Choroid plexus epithelial cell (primary cell): Measurements from ENCODE around the gene TRIM2.

ENCODE experiments used
- DNase-seq: peaks from one replicate; pipeline ENCODE4 v3.0.0-alpha.2; 2010; ENCODE audit warnings: low read depth
- H3K4me3 ChIP-seq: 2 replicates; pipeline ENCODE4 v1.5.1; 2011; ENCODE audit warnings: low read depth, mild to moderate bottlenecking, control low read depth, low read length, moderate library complexity
- TF ChIP-seq, protein P1 (sequence below): conservative IDR thresholded peaks from 2 replicates; pipeline ENCODE4 v1.5.1; 2011; ENCODE audit warnings: low read depth, mild to moderate bottlenecking, control low read depth, inconsistent platforms, low read length, moderate library complexity

The TRIM2 gene

GRCh38 chr4:153384160-153384559 lies 179.9 kb downstream of the TRIM2 start:
- TF ChIP-seq, protein P1, sequence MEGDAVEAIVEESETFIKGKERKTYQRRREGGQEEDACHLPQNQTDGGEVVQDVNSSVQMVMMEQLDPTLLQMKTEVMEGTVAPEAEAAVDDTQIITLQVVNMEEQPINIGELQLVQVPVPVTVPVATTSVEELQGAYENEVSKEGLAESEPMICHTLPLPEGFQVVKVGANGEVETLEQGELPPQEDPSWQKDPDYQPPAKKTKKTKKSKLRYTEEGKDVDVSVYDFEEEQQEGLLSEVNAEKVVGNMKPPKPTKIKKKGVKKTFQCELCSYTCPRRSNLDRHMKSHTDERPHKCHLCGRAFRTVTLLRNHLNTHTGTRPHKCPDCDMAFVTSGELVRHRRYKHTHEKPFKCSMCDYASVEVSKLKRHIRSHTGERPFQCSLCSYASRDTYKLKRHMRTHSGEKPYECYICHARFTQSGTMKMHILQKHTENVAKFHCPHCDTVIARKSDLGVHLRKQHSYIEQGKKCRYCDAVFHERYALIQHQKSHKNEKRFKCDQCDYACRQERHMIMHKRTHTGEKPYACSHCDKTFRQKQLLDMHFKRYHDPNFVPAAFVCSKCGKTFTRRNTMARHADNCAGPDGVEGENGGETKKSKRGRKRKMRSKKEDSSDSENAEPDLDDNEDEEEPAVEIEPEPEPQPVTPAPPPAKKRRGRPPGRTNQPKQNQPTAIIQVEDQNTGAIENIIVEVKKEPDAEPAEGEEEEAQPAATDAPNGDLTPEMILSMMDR = no peak
- no peak overlapping the region for H3K4me3 ChIP-seq
- no peak for DNase-seq

DNA sequence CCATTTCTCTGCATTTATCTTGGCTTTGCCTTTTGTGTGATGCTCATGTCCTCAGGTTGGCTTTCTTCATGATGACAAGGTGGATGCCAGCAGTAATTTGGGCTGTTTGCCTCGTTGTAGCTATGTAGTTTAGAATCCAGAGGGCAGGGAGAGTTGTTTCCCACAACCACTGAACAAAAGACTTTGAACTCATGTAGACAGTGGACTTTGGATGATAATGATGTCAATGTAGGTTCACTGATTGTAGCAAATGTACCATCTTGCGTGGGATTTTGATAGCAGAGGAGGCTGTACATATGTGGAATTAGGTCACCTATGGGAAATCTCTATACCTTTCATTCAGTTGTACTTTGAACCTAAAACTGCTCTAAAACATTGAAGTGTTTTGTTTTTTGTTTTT lies 181.5 kb downstream of the TRIM2 start:
- DNase-seq = no peak
- TF ChIP-seq, protein P1 = no peak
- no peak overlapping the region for H3K4me3 ChIP-seq

DNA sequence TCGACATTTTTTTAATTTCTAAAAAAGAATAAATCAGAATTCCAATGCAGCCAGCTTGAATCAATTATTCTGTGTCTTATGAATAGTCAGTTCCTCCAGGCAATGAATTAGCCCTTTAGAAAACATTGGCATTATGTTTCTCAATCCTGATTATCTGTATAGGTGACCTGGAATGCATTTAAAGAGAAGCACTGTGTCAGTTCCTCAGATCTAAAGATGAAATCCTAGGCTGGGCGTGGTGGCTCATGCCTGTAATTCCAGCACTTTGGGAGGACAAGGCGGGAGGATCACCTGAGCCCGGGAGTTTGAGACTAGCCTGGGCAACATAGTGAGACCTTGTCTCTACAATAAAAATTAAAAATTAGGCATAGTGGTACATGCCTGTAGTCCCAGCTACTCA lies 183.7 kb downstream of the TRIM2 start:
- H3K4me3 ChIP-seq = no peak overlapping the region
- TF ChIP-seq, protein P1 = no peak
- DNase-seq = no peak
